Activated T-cell treated with anti-CD3 and anti-CD28 coated beads, Interleukin-2, amount 50 U/mL, for 24 hours (primary cell): ENCODE measurements around the gene POLR3A.

Experiments
- DNase-seq: peaks from one replicate; pipeline ENCODE4 v3.0.0-alpha.2; 2020
- H3K27ac Mint-ChIP-seq: 2 replicates; pipeline ENCODE4 v1.8.0; 2020; ENCODE audit warnings: mild to moderate bottlenecking, mixed read lengths
- H3K27me3 Mint-ChIP-seq: 2 replicates; pipeline ENCODE4 v1.8.0; 2020; ENCODE audit warnings: mixed read lengths
- H3K36me3 Mint-ChIP-seq: 2 replicates; pipeline ENCODE4 v1.8.0; 2020; ENCODE audit warnings: low read depth, mixed read lengths
- H3K4me1 Mint-ChIP-seq: 2 replicates; pipeline ENCODE4 v1.8.0; 2020; ENCODE audit warnings: low read depth, mixed read lengths
- H3K4me3 Mint-ChIP-seq: 2 replicates; pipeline ENCODE4 v1.8.0; 2020; ENCODE audit warnings: mild to moderate bottlenecking, moderate library complexity, mixed read lengths
- H3K9me3 Mint-ChIP-seq: 2 replicates; pipeline ENCODE4 v1.8.0; 2020; ENCODE audit warnings: mixed read lengths

The POLR3A gene

GRCh38 chr10:78039743-78040142 lies 10.4 kb upstream of the POLR3A start:
- H3K36me3 Mint-ChIP-seq: peaks cover 90% of the 10 kb centered on the region
- DNase-seq: no peak
- no peaks in the 10 kb centered on the region for H3K27me3 Mint-ChIP-seq
- peaks cover 81% of the 10 kb centered on the region for H3K4me1 Mint-ChIP-seq
- H3K9me3 Mint-ChIP-seq: no peaks in the 10 kb centered on the region
- peak overlapping the region; percentile 91 for H3K27ac Mint-ChIP-seq
- H3K4me3 Mint-ChIP-seq: peak overlapping the region; percentile 89

- Mint-ChIP-seq H3K36me3 (peaks cover 98% of the 10 kb centered on the region), H3K27ac (peak overlapping the region; percentile 91), H3K9me3 (no peaks in the 10 kb centered on the region), H3K27me3 (no peaks in the 10 kb centered on the region), H3K4me3 (peak overlapping the region; percentile 89), H3K4me1 (peaks cover 73% of the 10 kb centered on the region)
- DNase-seq: no peak
Observed at GRCh38 chr10:78038791-78039547, 9.7 kb upstream of the POLR3A start.

- peak overlapping the region; percentile 89 for H3K4me3 Mint-ChIP-seq
- DNase-seq: no peak
- peaks cover 68% of the 10 kb centered on the region for H3K4me1 Mint-ChIP-seq
- H3K9me3 Mint-ChIP-seq: no peaks in the 10 kb centered on the region
- peaks cover 95% of the 10 kb centered on the region for H3K36me3 Mint-ChIP-seq
- H3K27ac Mint-ChIP-seq: peak overlapping the region; percentile 98
- H3K27me3 Mint-ChIP-seq: no peaks in the 10 kb centered on the region
Observed at GRCh38 chr10:78038105-78038504, 8.8 kb upstream of the POLR3A start.

- H3K4me3 Mint-ChIP-seq: peak overlapping the region; percentile 89
- H3K36me3 Mint-ChIP-seq: peaks cover 75% of the 10 kb centered on the region
- H3K4me1 Mint-ChIP-seq: peaks cover 58% of the 10 kb centered on the region
- H3K9me3 Mint-ChIP-seq: no peaks in the 10 kb centered on the region
- no peak for DNase-seq
- peak overlapping the region; percentile 98 for H3K27ac Mint-ChIP-seq
- no peaks in the 10 kb centered on the region for H3K27me3 Mint-ChIP-seq
Observed at GRCh38 chr10:78035933-78036583, 6.7 kb upstream of the POLR3A start.

GRCh38 chr10:78035437-78035836 lies 6.1 kb upstream of the POLR3A start:
- Mint-ChIP-seq H3K4me3 (peak overlapping the region; percentile 89), H3K36me3 (peaks cover 69% of the 10 kb centered on the region)

GRCh38 chr10:78035025-78035424 lies 5.7 kb upstream of the POLR3A start:
- peak overlapping the region; percentile 89 for H3K4me3 Mint-ChIP-seq
- H3K4me1 Mint-ChIP-seq: peaks cover 50% of the 10 kb centered on the region
- no peaks in the 10 kb centered on the region for H3K9me3 Mint-ChIP-seq
- DNase-seq: no peak
- H3K36me3 Mint-ChIP-seq: peaks cover 65% of the 10 kb centered on the region
- H3K27ac Mint-ChIP-seq: peak overlapping the region; percentile 98
- no peaks in the 10 kb centered on the region for H3K27me3 Mint-ChIP-seq

More at GRCh38 chr10:78035437-78035836, 6.1 kb upstream of the POLR3A start:
- Mint-ChIP-seq H3K27ac (peak overlapping the region; percentile 98), H3K27me3 (no peaks in the 10 kb centered on the region), H3K4me1 (peaks cover 52% of the 10 kb centered on the region), H3K9me3 (no peaks in the 10 kb centered on the region)
- no peak for DNase-seq

GRCh38 chr10:78033637-78034470 lies 4.5 kb upstream of the POLR3A start, which contains the start of gene RPS24:
RPS24 (plus strand) TSS chr10:78033863; CDS start chr10:78033902, 39 bp downstream.
- peaks cover 48% of the 10 kb centered on the region for H3K4me1 Mint-ChIP-seq
- peaks cover 60% of the 10 kb centered on the region for H3K36me3 Mint-ChIP-seq
- H3K9me3 Mint-ChIP-seq: no peaks in the 10 kb centered on the region
- H3K27ac Mint-ChIP-seq: peak within 1 kb of the TSS; percentile 98
- H3K27me3 Mint-ChIP-seq: no peaks in the 10 kb centered on the region
- H3K4me3 Mint-ChIP-seq: peak within 1 kb of the TSS; percentile 89
- DNase-seq: peak; percentile 95

- peaks cover 46% of the 10 kb centered on the region for H3K4me1 Mint-ChIP-seq
- H3K36me3 Mint-ChIP-seq: peaks cover 60% of the 10 kb centered on the region
- DNase-seq: no peak
- H3K27me3 Mint-ChIP-seq: no peaks in the 10 kb centered on the region
- H3K27ac Mint-ChIP-seq: peak overlapping the region; percentile 98
- no peaks in the 10 kb centered on the region for H3K9me3 Mint-ChIP-seq
- H3K4me3 Mint-ChIP-seq: peak overlapping the region; percentile 89
Observed at GRCh38 chr10:78033387-78033636, 4.0 kb upstream of the POLR3A start.

GRCh38 chr10:78028438-78029268 lies 662 bp downstream of the POLR3A start:
- Mint-ChIP-seq H3K4me3 (peak overlapping the region; percentile 98), H3K36me3 (peaks cover 55% of the 10 kb centered on the region), H3K4me1 (peaks cover 35% of the 10 kb centered on the region), H3K27ac (peak overlapping the region; percentile 97), H3K27me3 (no peaks in the 10 kb centered on the region), H3K9me3 (no peaks in the 10 kb centered on the region)
- peak; percentile 45 for DNase-seq

- Mint-ChIP-seq H3K4me3 (no peak overlapping the region), H3K4me1 (peaks cover 37% of the 10 kb centered on the region), H3K9me3 (no peaks in the 10 kb centered on the region), H3K27me3 (no peaks in the 10 kb centered on the region), H3K27ac (peak overlapping the region; percentile 34), H3K36me3 (peaks cover 81% of the 10 kb centered on the region)
- no peak for DNase-seq
Observed at GRCh38 chr10:78025685-78026364, 3.5 kb downstream of the POLR3A start.

- H3K27me3 Mint-ChIP-seq: no peaks in the 10 kb centered on the region
- H3K9me3 Mint-ChIP-seq: no peaks in the 10 kb centered on the region
- H3K4me3 Mint-ChIP-seq: no peak overlapping the region
- peaks cover 94% of the 10 kb centered on the region for H3K36me3 Mint-ChIP-seq
- H3K4me1 Mint-ChIP-seq: peaks cover 26% of the 10 kb centered on the region
- DNase-seq: no peak
- H3K27ac Mint-ChIP-seq: no peak overlapping the region
Observed at GRCh38 chr10:78023741-78024140, 5.6 kb downstream of the POLR3A start.

- peaks cover 96% of the 10 kb centered on the region for H3K36me3 Mint-ChIP-seq
- no peak overlapping the region for H3K27ac Mint-ChIP-seq
Observed at GRCh38 chr10:78021201-78021600, 8.1 kb downstream of the POLR3A start.

GRCh38 chr10:78019264-78019663 lies 10.1 kb downstream of the POLR3A start:
- no peak for DNase-seq
- Mint-ChIP-seq H3K4me3 (no peak overlapping the region), H3K27ac (no peak overlapping the region), H3K36me3 (peaks cover 96% of the 10 kb centered on the region), H3K27me3 (no peaks in the 10 kb centered on the region), H3K4me1 (peaks cover 4% of the 10 kb centered on the region), H3K9me3 (no peaks in the 10 kb centered on the region)

More at GRCh38 chr10:78021201-78021600, 8.1 kb downstream of the POLR3A start:
- no peak overlapping the region for H3K4me3 Mint-ChIP-seq
- no peaks in the 10 kb centered on the region for H3K27me3 Mint-ChIP-seq
- no peaks in the 10 kb centered on the region for H3K9me3 Mint-ChIP-seq
- DNase-seq: no peak
- peaks cover 8% of the 10 kb centered on the region for H3K4me1 Mint-ChIP-seq
